Panc1 (cell line): ENCODE data around the gene LRP1B. TPM values are rescaled to one million over a fixed set of nuclear protein-coding genes. Genes with fewer than 3 reads are reported as not detected.

Experiments
- ATAC-seq: fragments of 200-7000 bp; cut with Tn5 transposase; 2 replicates; pipeline ENCODE4 v1.9.1; 2020; ENCODE audit warnings: mild to moderate bottlenecking, moderate library complexity
- BruUV-seq: library from RNA; stranded (reverse); fragments of 400-500 nt; replicated peaks from 2 replicates; lab custom pipeline; 2021; lab: Mats Ljungman, UMichigan
- CTCF ChIA-PET: fragments of 300-600 bp; sonication (Branson Sonifier 250); formaldehyde crosslinking; loops from one replicate; lab custom pipeline; 2022; ENCODE audit warnings: antibody characterized with exemption; lab: Charles Lee
- POLR2A ChIA-PET: fragments of 300-600 bp; sonication (Branson Sonifier 250); formaldehyde crosslinking; loops from one replicate; lab custom pipeline; 2022; ENCODE audit warnings: antibody characterized with exemption; lab: Charles Lee
- DNase-seq: peaks from one replicate; pipeline ENCODE4 v3.0.0-alpha.2; 2010; ENCODE audit warnings: low read depth, low spot score
- H3K27ac ChIP-seq: 2 replicates; pipeline ENCODE4 v1.5.1; 2011; ENCODE audit warnings: mild to moderate bottlenecking, low read length, inconsistent platforms
- H3K27me3 ChIP-seq: fragments of 200-500 bp; sonication (Bioruptor generic); 2 replicates; pipeline ENCODE4 v1.6.0; 2014; ENCODE audit warnings: low read length, inconsistent platforms; ENCODE audit not compliant: control insufficient read depth, insufficient read depth
- H3K36me3 ChIP-seq: fragments of 200-500 bp; sonication (Bioruptor generic); 2 replicates; pipeline ENCODE4 v1.5.1; 2014; ENCODE audit warnings: inconsistent platforms, mild to moderate bottlenecking, low read length, moderate library complexity; ENCODE audit not compliant: control insufficient read depth, insufficient read depth
- H3K4me1 ChIP-seq: 2 replicates; pipeline ENCODE4 v1.5.1; 2011; ENCODE audit warnings: inconsistent platforms, mild to moderate bottlenecking, low read length, moderate library complexity; ENCODE audit not compliant: control insufficient read depth, insufficient read depth
- H3K4me3 ChIP-seq, 2 experiments: 2 replicates each; pipeline ENCODE4 v1.5.1; 2011 to 2012; ENCODE audit warnings: low read depth in 2 of 2, low read length in 2 of 2, mild to moderate bottlenecking in 2 of 2, inconsistent platforms in 1 of 2, moderate library complexity in 1 of 2
- H3K9me3 ChIP-seq: fragments of 200-500 bp; sonication (Bioruptor generic); 2 replicates; pipeline ENCODE4 v1.5.1; 2014; ENCODE audit warnings: low read depth, mild to moderate bottlenecking, inconsistent platforms, low read length, moderate library complexity; ENCODE audit not compliant: control insufficient read depth, insufficient read depth
- POLR2AphosphoS5 ChIP-seq: IDR thresholded peaks from 2 replicates; pipeline ENCODE4 v1.6.1; 2012; ENCODE audit warnings: mild to moderate bottlenecking, low read depth, low read length, moderate library complexity
- REST ChIP-seq, 2 experiments: IDR thresholded peaks; 2 replicates each; pipeline ENCODE4 v1.6.1; 2011 to 2012; ENCODE audit warnings: low read depth in 2 of 2, control low read depth in 1 of 2, low read length in 1 of 2, mild to moderate bottlenecking in 1 of 2, moderate library complexity in 1 of 2; ENCODE audit not compliant: insufficient read depth in 1 of 2
- SIN3A ChIP-seq: IDR thresholded peaks from 2 replicates; pipeline ENCODE4 v1.6.1; 2012; ENCODE audit warnings: low read depth, mild to moderate bottlenecking, low read length, moderate library complexity, borderline replicate concordance; ENCODE audit not compliant: insufficient read depth
- TCF7L2 ChIP-seq: IDR thresholded peaks from 2 replicates; pipeline ENCODE4 v1.6.1; 2011; ENCODE audit warnings: mild to moderate bottlenecking, low read depth, low read length, inconsistent platforms
- in situ Hi-C: cut with HindIII; loops from 2 replicates; pipeline ENCODE4 v1.10.0; 2016; ENCODE audit warnings: low sequenced_read_pairs, low pct_unique_long_range_greater_than_20kb
- intact Hi-C: fragments of 100-400 bp; cut with micrococcal nuclease; formaldehyde crosslinking; loops from one replicate; pipeline ENCODE4 v1.10.0; 2022; ENCODE audit not compliant: unreplicated experiment
- total RNA-seq: library from RNA; stranded (reverse); gene quantifications from one replicate; pipeline ENCODE4 v1.2.1, GENCODE V29; 2021; ENCODE audit not compliant: unreplicated experiment
- TF ChIP-seq, protein P1 (sequence below): fragments of 450-650 bp; IDR thresholded peaks from 2 replicates; pipeline ENCODE4 v1.5.1; 2017; ENCODE audit warnings: mild to moderate bottlenecking

Gene LRP1B
- total RNA-seq, 1 experiment from 2014 or later = 0.54 TPM

- H3K9me3 ChIP-seq = no peaks in the 10 kb centered on the region
- BruUV-seq = no TSS peak
- TF ChIP-seq SIN3A (no peak), POLR2AphosphoS5 (no peak), REST (IDR thresholded peaks at IDR 0.05; ENCODE audit: insufficient read depth in 1 of 2, low read depth in 2 of 2, low read length in 1 of 2) (no peak), TCF7L2 (no peak)
- TF ChIP-seq, protein P1, sequence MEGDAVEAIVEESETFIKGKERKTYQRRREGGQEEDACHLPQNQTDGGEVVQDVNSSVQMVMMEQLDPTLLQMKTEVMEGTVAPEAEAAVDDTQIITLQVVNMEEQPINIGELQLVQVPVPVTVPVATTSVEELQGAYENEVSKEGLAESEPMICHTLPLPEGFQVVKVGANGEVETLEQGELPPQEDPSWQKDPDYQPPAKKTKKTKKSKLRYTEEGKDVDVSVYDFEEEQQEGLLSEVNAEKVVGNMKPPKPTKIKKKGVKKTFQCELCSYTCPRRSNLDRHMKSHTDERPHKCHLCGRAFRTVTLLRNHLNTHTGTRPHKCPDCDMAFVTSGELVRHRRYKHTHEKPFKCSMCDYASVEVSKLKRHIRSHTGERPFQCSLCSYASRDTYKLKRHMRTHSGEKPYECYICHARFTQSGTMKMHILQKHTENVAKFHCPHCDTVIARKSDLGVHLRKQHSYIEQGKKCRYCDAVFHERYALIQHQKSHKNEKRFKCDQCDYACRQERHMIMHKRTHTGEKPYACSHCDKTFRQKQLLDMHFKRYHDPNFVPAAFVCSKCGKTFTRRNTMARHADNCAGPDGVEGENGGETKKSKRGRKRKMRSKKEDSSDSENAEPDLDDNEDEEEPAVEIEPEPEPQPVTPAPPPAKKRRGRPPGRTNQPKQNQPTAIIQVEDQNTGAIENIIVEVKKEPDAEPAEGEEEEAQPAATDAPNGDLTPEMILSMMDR = no peak
- ChIA-PET POLR2A (no interaction called here), CTCF (no interaction called here)
- ATAC-seq (no peak), DNase-seq (no peak)
- intact Hi-C loops (no loop called here), in situ Hi-C loops (no loop called here)
- no peak overlapping the region for H3K4me3 ChIP-seq
- no peak overlapping the region for H3K27ac ChIP-seq
- no peaks in the 10 kb centered on the region for H3K4me1 ChIP-seq
- no peaks in the 10 kb centered on the region for H3K36me3 ChIP-seq
- H3K27me3 ChIP-seq = no peaks in the 10 kb centered on the region
These were observed 692.3 kb downstream of the LRP1B start for GRCh38 chr2:141438536-141438935.

- Histone ChIP-seq H3K9me3 (no peaks in the 10 kb centered on the region), H3K4me3 (no peak overlapping the region), H3K36me3 (no peaks in the 10 kb centered on the region), H3K4me1 (no peaks in the 10 kb centered on the region), H3K27me3 (no peaks in the 10 kb centered on the region), H3K27ac (no peak overlapping the region)
- ATAC-seq = no peak
- ChIA-PET CTCF (no interaction called here), POLR2A (no interaction called here)
- intact Hi-C loops = no loop called here
- no peak for TF ChIP-seq SIN3A
- TF ChIP-seq POLR2AphosphoS5 = no peak
- TF ChIP-seq TCF7L2 = no peak
- TF ChIP-seq, protein P1 = no peak
- no peak for TF ChIP-seq REST (IDR thresholded peaks at IDR 0.05; ENCODE audit: insufficient read depth in 1 of 2, low read depth in 2 of 2, low read length in 1 of 2)
- DNase-seq = no peak
- in situ Hi-C loops = no loop called here
- no TSS peak for BruUV-seq
These were observed 693.3 kb downstream of the LRP1B start for GRCh38 chr2:141437521-141437920.
